Fibroblast of lung (primary cell): ENCODE measurements around the gene C8G.

ENCODE experiments used
- EZH2 ChIP-seq: IDR thresholded peaks from 2 replicates; pipeline ENCODE4 v1.5.1; 2012; ENCODE audit warnings: low read length, control low read depth, mild to moderate bottlenecking; ENCODE audit errors: missing control alignments
- TF ChIP-seq, protein P1 (sequence below), 2 donors: IDR thresholded peaks in 1 of 2; conservative IDR thresholded peaks in 1 of 2; 1 replicate in 1 of 2; 2 replicates in 1 of 2; pipeline ENCODE4 v1.5.1; 2011 to 2012; ENCODE audit warnings: low read length in 2 of 2, control low read depth in 1 of 2, inconsistent platforms in 1 of 2, low read depth in 1 of 2, mild to moderate bottlenecking in 1 of 2

DNA sequence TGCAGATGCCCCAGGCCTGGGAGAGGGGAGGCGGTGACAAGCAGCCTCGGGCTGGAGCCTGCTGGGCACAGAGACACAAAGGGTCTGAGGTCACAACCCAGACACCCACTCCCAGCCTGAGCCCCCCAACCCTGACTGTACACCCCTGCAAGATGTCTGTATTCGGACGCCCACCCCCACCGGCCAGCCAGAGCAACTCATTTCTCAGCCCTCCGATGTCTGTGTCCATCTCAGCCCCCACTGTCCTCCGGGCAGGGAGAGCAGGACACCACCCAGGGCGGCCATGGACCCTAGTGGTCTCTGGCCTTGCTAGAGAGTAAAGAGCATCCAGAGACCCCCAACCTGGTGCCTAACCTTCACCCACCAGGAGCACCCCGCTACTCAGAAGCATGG is 10.9 kb downstream of the C8G start:
- TF ChIP-seq, protein P1, sequence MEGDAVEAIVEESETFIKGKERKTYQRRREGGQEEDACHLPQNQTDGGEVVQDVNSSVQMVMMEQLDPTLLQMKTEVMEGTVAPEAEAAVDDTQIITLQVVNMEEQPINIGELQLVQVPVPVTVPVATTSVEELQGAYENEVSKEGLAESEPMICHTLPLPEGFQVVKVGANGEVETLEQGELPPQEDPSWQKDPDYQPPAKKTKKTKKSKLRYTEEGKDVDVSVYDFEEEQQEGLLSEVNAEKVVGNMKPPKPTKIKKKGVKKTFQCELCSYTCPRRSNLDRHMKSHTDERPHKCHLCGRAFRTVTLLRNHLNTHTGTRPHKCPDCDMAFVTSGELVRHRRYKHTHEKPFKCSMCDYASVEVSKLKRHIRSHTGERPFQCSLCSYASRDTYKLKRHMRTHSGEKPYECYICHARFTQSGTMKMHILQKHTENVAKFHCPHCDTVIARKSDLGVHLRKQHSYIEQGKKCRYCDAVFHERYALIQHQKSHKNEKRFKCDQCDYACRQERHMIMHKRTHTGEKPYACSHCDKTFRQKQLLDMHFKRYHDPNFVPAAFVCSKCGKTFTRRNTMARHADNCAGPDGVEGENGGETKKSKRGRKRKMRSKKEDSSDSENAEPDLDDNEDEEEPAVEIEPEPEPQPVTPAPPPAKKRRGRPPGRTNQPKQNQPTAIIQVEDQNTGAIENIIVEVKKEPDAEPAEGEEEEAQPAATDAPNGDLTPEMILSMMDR (conservative IDR thresholded peaks at IDR 0.05 in 1 of 2, IDR thresholded peaks at IDR 0.05 in 1 of 2; ENCODE audit: low read depth in 1 of 2, low read length in 2 of 2), result no peak
- TF ChIP-seq EZH2, result no peak
